Measurements from ENCODE around the gene ATG12.
"Not testable (repeated sequence)": the region's sequence is repeated elsewhere in the genome, so short reads cannot be mapped to it uniquely, and the experiment has no call there.

Gene ATG12

GRCh38 chr5:115841382-115842088 is at the start of gene ATG12, which contains the start of gene AP3S1:
Gene ATG12 (minus strand): TSS chr5:115841565. CDS start chr5:115841552, 13 bp downstream.
Gene AP3S1 (plus strand): TSS chr5:115841935. CDS start chr5:115842038, 103 bp downstream.
- DNase-seq (ENCODE audit: low read depth in 3 of 3), result peak; percentile 83 to 87 (median 85)

GRCh38 chr5:115888027-115888426 is 46.7 kb upstream of the ATG12 start:
- no peak for DNase-seq (ENCODE audit: low read depth in 3 of 3)

- DNase-seq (ENCODE audit: low read depth in 3 of 3), result not testable (repeated sequence)
These were observed 43.8 kb upstream of the ATG12 start for GRCh38 chr5:115885208-115885607.

GRCh38 chr5:115884704-115885103 is 43.3 kb upstream of the ATG12 start:
- no peak for DNase-seq (ENCODE audit: low read depth in 3 of 3)

- DNase-seq (ENCODE audit: low read depth in 3 of 3), result not testable (repeated sequence)
These were observed 41.1 kb upstream of the ATG12 start for GRCh38 chr5:115882434-115882833.

- not testable (repeated sequence) for DNase-seq (ENCODE audit: low read depth in 3 of 3)
These were observed 36.0 kb upstream of the ATG12 start for GRCh38 chr5:115877342-115877741.

- DNase-seq (ENCODE audit: low read depth in 3 of 3), result no peak
These were observed 34.1 kb upstream of the ATG12 start for GRCh38 chr5:115875447-115875846.

- DNase-seq (ENCODE audit: low read depth in 3 of 3), result no peak
These were observed 32.0 kb upstream of the ATG12 start for GRCh38 chr5:115873392-115873791.

- DNase-seq (ENCODE audit: low read depth in 3 of 3), result no peak
These were observed 31.1 kb upstream of the ATG12 start for GRCh38 chr5:115872447-115872846.

GRCh38 chr5:115869256-115869795 is 28.0 kb upstream of the ATG12 start:
- DNase-seq (ENCODE audit: low read depth in 3 of 3), result no peak

GRCh38 chr5:115859378-115859777 is 18.0 kb upstream of the ATG12 start:
- DNase-seq (ENCODE audit: low read depth in 3 of 3), result no peak

- DNase-seq (ENCODE audit: low read depth in 3 of 3), result no peak
These were observed 17.0 kb upstream of the ATG12 start for GRCh38 chr5:115858396-115858795.

GRCh38 chr5:115857626-115858349 is 16.4 kb upstream of the ATG12 start:
- no peak for DNase-seq (ENCODE audit: low read depth in 3 of 3)

GRCh38 chr5:115857057-115857479 is 15.7 kb upstream of the ATG12 start:
- no peak for DNase-seq (ENCODE audit: low read depth in 3 of 3)

- no peak for DNase-seq (ENCODE audit: low read depth in 3 of 3)
These were observed 14.6 kb upstream of the ATG12 start for GRCh38 chr5:115855959-115856358.

- no peak for DNase-seq (ENCODE audit: low read depth in 3 of 3)
These were observed 12.8 kb upstream of the ATG12 start for GRCh38 chr5:115854139-115854538.

GRCh38 chr5:115850744-115851416 is 9.5 kb upstream of the ATG12 start:
- DNase-seq (ENCODE audit: low read depth in 3 of 3), result no peak

- DNase-seq (ENCODE audit: low read depth in 3 of 3), result no peak
These were observed 8.0 kb upstream of the ATG12 start for GRCh38 chr5:115849258-115849798.

GRCh38 chr5:115847290-115847689 is 5.9 kb upstream of the ATG12 start:
- DNase-seq (ENCODE audit: low read depth in 3 of 3), result no peak

GRCh38 chr5:115844321-115844817 is 3.0 kb upstream of the ATG12 start:
- DNase-seq (ENCODE audit: low read depth in 3 of 3), result no peak

GRCh38 chr5:115843444-115844130 is 2.2 kb upstream of the ATG12 start:
- no peak for DNase-seq (ENCODE audit: low read depth in 3 of 3)
